Umbilical cord (tissue), 2 donors: ENCODE measurements around the gene AMPH. TPM values are rescaled to one million over a fixed set of nuclear protein-coding genes. Genes with fewer than 3 reads are reported as not detected.

Experiments
- DNase-seq: peaks from one replicate; pipeline ENCODE4 v3.0.0-alpha.2; 2015; ENCODE audit warnings: low spot score
- total RNA-seq: library from RNA; depleted of rRNA; stranded (reverse); fragments of >200 nt; gene quantifications from one replicate; pipeline ENCODE4 v1.2.3, GENCODE V29; 2014; ENCODE audit warnings: low replicate concordance; ENCODE audit not compliant: insufficient read depth

Gene AMPH
- total RNA-seq, 1 donor from 2014 or later: 2.4 TPM

GRCh38 chr7:38463277-38464225, 167.6 kb downstream of the AMPH start:
- DNase-seq: no peak

- DNase-seq: no peak
Observed at GRCh38 chr7:38462819-38463218, 168.4 kb downstream of the AMPH start.

- DNase-seq: no peak
Observed at GRCh38 chr7:38461887-38462286, 169.3 kb downstream of the AMPH start.

- no peak for DNase-seq
Observed at GRCh38 chr7:38453826-38454225, 177.3 kb downstream of the AMPH start.

- peak; percentile 54 for DNase-seq
Observed at GRCh38 chr7:38453168-38453567, 178.0 kb downstream of the AMPH start.

- DNase-seq: peak; percentile 62
Observed at GRCh38 chr7:38452681-38453108, 178.5 kb downstream of the AMPH start.

- peak; percentile 53 for DNase-seq
Observed at GRCh38 chr7:38451840-38452239, 179.3 kb downstream of the AMPH start.

- no peak for DNase-seq
Observed at GRCh38 chr7:38448584-38449234, 182.5 kb downstream of the AMPH start.

- DNase-seq: no peak
Observed at GRCh38 chr7:38448054-38448453, 183.1 kb downstream of the AMPH start.

- DNase-seq: no peak
Observed at GRCh38 chr7:38438970-38439369, 192.2 kb downstream of the AMPH start.

- DNase-seq: no peak
Observed at GRCh38 chr7:38432671-38433070, 198.5 kb downstream of the AMPH start.

GRCh38 chr7:38432080-38432479, 199.1 kb downstream of the AMPH start:
- DNase-seq: no peak

GRCh38 chr7:38429057-38429456, 202.1 kb downstream of the AMPH start:
- DNase-seq: no peak

GRCh38 chr7:38428041-38428440, 203.1 kb downstream of the AMPH start:
- peak; percentile 32 for DNase-seq

GRCh38 chr7:38427279-38427955, 203.8 kb downstream of the AMPH start:
- no peak for DNase-seq

GRCh38 chr7:38425509-38425908, 205.7 kb downstream of the AMPH start:
- DNase-seq: no peak

GRCh38 chr7:38424750-38425463, 206.3 kb downstream of the AMPH start:
- no peak for DNase-seq

GRCh38 chr7:38413784-38414183, 217.4 kb downstream of the AMPH start:
- no peak for DNase-seq

GRCh38 chr7:38411404-38411803, 219.8 kb downstream of the AMPH start:
- no peak for DNase-seq

- no peak for DNase-seq
Observed at GRCh38 chr7:38410056-38410455, 221.1 kb downstream of the AMPH start.

- DNase-seq: no peak
Observed at GRCh38 chr7:38409531-38409930, 221.6 kb downstream of the AMPH start.
